HG03139 (cell line): ENCODE data around the gene SEPTIN1.
"Not testable (repeated sequence)": the region's sequence is repeated elsewhere in the genome, so short reads cannot be mapped to it uniquely, and the experiment has no call there.

Source experiments
- ATAC-seq: cut with Tn5 transposase; IDR thresholded peaks from one replicate; pipeline ENCODE4 v1.9.1; 2021; ENCODE audit not compliant: unreplicated experiment

SEPTIN1 gene

DNA sequence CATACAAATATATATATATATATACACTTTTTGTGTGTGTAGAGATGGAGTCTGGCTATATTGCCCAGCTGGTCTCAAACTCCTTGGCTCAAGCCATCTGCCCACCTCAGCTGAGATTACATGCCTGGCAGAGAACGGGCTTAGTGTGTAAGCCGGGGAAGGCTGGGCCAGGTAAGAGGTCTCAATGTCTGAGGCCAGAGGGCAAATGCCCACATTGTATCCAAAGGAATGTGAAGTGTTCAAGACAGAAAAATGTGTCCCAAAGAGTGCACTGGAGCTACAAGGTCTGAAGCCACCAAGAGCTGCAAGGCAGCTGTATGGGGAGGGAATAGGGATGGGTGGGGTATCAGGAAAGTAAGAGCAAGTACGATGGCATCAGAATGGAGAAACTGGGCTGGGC lies 36.1 kb downstream of the SEPTIN1 start:
- no peak for ATAC-seq

DNA sequence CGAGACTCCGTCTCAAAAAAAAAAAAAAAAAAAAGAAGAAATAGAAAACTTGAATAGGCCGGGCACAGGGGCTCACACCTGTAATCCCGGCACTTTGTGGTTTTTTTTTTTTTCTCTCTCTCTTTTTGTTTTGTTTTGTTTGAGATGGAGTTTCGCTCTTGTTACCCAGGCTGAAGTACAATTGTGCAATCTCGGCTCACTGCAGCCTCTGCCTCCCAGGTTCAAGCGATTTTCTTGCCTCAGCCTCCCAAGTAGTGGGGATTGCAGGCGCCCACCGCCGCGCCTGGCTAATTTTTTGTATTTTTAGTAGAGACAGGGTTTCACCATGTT lies 38.9 kb downstream of the SEPTIN1 start:
- ATAC-seq, result not testable (repeated sequence)

DNA sequence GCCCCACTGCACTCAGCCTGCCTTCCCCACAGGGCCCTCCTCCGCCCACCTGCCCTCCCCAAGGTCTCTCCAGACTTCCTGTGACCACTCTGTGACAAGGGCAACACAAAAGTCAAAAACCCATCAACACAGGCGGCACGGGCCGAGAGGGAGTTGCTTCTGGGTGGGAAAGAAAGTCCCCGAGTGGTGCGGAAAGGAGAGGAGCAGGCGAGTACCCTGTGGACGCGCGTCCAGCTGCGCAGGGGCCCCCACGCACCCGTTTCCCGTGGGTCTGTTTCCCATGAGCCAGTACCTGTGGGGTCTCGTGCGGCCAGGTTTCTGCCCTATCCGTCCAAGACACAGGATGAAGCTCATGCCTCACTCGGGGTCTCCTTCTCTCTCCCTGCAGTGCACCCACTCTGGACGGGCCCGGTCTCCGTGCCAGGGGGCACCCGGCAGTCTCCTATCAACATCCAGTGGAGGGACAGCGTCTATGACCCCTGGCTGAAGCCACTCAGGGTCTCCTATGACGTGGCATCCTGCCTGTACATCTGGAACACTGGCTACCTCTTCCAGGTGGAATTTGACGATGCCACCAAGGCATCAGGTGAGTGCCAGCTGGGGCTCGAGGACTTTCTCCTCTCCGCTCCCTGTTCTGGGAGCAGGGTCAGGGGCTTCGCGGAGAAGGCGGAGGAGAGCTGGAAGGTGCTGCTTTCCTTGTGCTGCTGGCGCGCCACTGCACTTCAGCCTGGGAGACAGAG lies 39.4 kb downstream of the SEPTIN1 start:
- ATAC-seq, result no peak

DNA sequence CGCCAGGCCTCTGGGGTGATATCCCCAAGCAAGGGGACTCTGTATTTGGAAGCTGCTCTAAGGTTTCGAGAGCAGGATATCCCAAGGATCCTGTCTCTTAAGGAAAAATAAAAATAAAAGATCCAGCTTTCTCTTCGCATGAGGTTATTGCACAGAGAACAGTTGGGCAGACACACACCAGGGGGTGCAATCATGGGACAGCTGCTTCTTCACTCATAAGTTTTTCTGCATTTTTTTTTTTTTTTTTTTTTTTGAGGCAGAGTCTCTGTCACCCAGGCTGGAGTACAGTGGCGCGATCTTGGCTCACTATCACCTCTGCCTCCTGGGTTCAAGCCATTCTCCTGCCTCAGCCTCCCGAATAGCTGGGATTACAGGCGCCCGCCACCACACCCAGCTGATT lies 40.4 kb downstream of the SEPTIN1 start:
- not testable (repeated sequence) for ATAC-seq

DNA sequence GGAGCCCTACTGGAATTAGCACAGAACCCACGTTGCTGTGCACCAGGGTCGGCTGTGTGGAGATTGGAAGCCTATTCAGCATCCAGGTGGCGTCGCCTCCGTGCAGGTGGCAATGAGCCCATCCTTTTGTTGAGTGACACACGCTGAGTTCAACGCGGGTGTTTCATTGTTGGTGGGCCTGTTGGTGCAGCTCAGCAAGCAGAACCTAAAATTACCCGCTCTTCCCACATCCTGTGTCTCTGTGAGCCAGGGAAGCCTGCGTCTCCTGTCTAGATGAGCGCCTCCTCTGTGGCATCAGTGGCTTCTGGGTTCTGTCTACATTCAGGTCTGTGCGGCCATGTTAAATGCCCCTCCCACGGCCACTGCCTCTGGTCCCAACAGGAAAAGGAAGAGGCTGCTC lies 41.7 kb downstream of the SEPTIN1 start:
- no peak for ATAC-seq

DNA sequence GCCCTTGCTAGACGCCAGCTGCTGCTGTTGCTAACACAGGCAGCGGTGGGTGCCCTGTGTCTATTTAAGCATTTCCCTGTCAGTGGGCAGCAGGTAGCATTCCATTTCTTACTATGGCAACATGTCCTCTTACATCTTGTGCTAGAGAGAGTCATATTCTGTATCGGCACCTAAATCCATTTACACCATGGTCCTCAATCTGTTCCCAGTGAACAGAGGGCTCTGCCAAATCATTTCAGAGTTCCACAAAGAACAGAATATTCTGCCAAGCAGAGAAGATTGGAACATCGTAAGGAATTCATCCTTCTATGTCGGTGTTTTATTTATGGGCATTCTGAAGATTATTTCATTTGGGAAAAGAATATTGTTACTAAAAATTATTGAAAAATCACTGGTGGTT lies 43.6 kb downstream of the SEPTIN1 start:
- not testable (repeated sequence) for ATAC-seq

DNA sequence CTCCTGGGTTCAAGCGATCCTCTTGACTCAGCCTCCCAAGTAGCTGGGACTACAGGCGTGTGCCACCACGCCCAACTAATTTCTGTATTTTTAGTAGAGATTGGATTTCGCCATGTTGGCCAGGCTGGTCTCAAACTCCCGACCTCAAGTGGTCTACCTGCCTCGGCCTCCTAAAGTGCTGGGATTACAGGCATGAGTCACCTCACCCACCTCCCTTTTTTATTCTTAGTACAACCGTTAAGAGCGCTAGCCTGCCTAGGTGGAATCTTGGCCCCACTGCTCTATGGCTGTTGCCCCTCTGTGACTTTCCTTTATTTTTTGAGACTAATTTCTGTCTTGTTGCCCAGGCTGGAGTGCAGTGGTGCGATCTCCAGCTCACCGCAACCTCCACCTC lies 44.4 kb downstream of the SEPTIN1 start:
- ATAC-seq, result not testable (repeated sequence)

DNA sequence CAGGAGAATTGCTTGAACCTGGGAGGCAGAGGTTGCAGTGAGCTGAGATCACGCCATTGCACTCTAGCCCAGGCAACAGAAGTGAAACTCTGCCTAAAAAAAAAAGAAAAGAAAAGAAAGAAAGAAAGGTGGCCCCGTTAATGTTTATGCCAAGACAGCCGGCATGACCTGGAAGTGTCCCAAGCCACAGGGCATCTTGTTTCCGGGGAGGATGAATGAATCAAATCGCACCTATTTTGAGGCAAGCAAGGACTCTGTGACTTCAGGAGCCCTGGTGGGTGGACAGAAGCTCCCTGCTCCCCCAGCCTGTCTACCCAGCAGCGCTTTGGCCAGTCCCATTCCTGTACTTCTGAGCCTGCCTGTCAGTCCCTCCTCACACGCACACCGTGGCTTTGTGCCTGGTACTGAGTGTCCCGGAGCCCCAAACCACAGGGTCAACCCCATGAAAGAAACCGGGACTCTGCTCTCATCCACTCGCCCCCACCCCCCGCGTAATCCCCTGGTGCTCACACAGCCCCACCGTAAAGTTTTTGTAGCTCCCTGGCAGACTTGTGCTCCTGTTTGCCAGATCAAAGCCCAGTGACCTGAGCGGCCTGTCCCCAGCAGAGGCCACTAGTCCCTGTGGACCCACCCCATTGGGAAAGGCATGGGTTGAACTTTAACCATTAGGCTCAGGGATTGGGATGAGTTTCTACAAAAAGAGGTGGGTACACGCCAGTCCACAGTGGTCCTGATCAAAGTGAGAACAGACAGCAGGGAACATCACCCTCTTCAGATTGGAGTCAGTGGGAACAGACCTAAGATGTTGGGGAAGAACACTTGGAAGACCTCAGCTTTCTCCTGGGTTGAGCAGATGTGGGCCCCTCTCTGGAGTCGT lies 46.5 kb downstream of the SEPTIN1 start:
- peak; percentile 3 for ATAC-seq

DNA sequence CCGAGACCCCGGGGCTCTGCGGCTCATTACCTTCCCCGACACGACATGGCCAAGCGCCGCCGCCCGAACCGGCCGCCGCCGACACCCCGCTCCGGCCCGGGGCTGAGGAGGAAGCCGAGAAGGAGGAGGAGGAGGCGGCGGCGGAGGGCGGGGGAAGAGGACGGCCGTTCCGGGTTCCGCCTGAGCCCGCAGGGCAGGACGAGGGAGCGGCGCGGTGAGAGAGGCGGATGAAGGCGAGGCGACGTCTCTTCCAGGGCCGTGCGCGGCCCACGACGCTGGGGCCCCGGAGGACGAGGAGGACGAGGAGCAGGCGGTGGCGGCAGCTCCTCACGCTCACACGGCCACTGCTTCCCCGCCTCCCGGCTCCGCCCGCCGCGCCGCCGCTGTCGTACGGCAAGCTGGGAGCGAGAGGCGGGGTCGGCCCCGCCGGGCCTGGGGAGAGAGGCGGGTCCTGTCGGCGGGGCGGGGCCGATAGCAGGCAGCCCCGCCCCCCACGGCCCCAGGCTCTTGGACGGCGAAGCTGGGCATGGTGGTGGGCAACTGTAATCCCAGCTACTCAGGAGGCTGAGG lies 47.2 kb downstream of the SEPTIN1 start:
- ATAC-seq, result peak; percentile 64

DNA sequence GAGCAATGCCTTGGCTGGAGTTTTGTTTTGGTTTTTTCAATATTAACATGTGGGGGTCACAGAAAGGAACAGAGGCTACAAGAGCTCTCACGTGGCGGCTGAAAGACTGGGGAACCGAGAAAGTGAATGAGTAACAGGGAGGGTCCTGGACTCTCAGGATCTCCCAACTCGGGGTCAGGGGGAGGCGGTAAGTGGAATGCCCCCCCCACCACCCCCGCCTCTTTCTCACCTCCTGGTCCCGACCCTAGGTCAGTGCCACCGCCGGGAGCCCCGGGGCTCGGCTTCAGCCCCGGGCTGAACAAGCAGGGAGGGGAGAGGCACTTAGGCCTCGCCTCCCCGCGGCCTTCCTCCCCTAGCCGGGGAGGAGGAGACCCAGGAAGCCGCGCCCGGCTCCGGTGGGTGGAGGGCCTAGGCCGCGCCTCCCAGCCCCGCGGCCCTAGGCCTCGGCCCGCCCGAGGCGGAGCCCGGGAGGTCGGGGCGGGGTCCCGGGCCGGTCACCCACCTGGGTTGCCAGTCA lies 47.8 kb downstream of the SEPTIN1 start:
- peak; percentile 69 for ATAC-seq
